ENCODE data around the gene KIF19.

Gene KIF19

DNA sequence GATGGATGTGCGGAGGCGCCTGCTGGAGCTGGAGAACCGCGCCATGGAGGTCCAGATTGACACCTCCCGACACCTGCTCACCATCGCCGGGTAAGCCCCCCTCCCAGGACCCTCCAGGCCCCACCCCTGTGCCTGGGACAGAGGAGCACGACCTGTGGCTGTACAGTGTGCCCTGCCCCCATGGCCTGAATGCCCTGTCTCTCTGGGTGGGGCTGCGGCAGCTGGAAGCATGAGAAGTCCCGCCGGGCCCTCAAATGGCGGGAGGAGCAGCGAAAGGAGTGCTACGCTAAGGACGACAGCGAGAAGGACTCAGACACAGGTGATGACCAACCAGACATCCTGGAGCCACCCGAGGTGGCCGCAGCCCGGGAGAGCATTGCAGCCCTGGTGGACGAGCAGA lies 24.5 kb downstream of the KIF19 start:
- no peaks in the 10 kb centered on the region for H3K9me3 ChIP-seq (ENCODE audit: insufficient read depth, low read length)
- no peak for TF ChIP-seq CTCF (IDR thresholded peaks at IDR 0.05; ENCODE audit: low read depth, low read length)
- no peak for TF ChIP-seq EZH2phosphoT487 (IDR thresholded peaks at IDR 0.05; ENCODE audit: low read depth)
- H2AFZ ChIP-seq (ENCODE audit: low read depth, low read length), result no peak overlapping the region
- H3K27me3 ChIP-seq (ENCODE audit: low read depth, low read length), result no peaks in the 10 kb centered on the region; the same call in 1 of the 2 replicates
- no peak overlapping the region for H3K4me2 ChIP-seq (ENCODE audit: low read length)
- no peaks in the 10 kb centered on the region for H3K79me2 ChIP-seq (ENCODE audit: low read length)
- H3K9ac ChIP-seq (ENCODE audit: low read length), result no peak overlapping the region
- H3K36me3 ChIP-seq (replicated peaks; ENCODE audit: low read depth, low read length), result no peaks in the 10 kb centered on the region
- no peak overlapping the region for H3K4me3 ChIP-seq (ENCODE audit: low read length)
- H3K4me1 ChIP-seq (ENCODE audit: low read length), result no peaks in the 10 kb centered on the region
- H3K27ac ChIP-seq (ENCODE audit: low read length), result no peak overlapping the region
- H4K20me1 ChIP-seq (ENCODE audit: insufficient read depth, low read length), result no peaks in the 10 kb centered on the region

GRCh38 chr17:74351552-74352210 lies 25.7 kb downstream of the KIF19 start:
- no peak overlapping the region for H3K27ac ChIP-seq (ENCODE audit: low read length)
- H3K9ac ChIP-seq (ENCODE audit: low read length), result no peak overlapping the region
- no peak overlapping the region for H3K4me3 ChIP-seq (ENCODE audit: low read length)
- H4K20me1 ChIP-seq (ENCODE audit: insufficient read depth, low read length), result no peaks in the 10 kb centered on the region
- no peaks in the 10 kb centered on the region for H3K9me3 ChIP-seq (ENCODE audit: insufficient read depth, low read length)
- H3K4me2 ChIP-seq (ENCODE audit: low read length), result no peak overlapping the region
- no peaks in the 10 kb centered on the region for H3K79me2 ChIP-seq (ENCODE audit: low read length)
- H3K36me3 ChIP-seq (replicated peaks; ENCODE audit: low read depth, low read length), result no peaks in the 10 kb centered on the region
- H2AFZ ChIP-seq (ENCODE audit: low read depth, low read length), result no peak overlapping the region
- no peaks in the 10 kb centered on the region for H3K4me1 ChIP-seq (ENCODE audit: low read length)
- H3K27me3 ChIP-seq (ENCODE audit: low read depth, low read length), result no peaks in the 10 kb centered on the region; the same call in 1 of the 2 replicates
- TF ChIP-seq EZH2phosphoT487 (IDR thresholded peaks at IDR 0.05; ENCODE audit: low read depth) (no peak), CTCF (IDR thresholded peaks at IDR 0.05; ENCODE audit: low read depth, low read length) (no peak)

GRCh38 chr17:74353446-74354060 lies 27.5 kb downstream of the KIF19 start:
- no peaks in the 10 kb centered on the region for H4K20me1 ChIP-seq (ENCODE audit: insufficient read depth, low read length)
- H3K4me1 ChIP-seq (ENCODE audit: low read length), result no peaks in the 10 kb centered on the region
- no peak overlapping the region for H3K4me3 ChIP-seq (ENCODE audit: low read length)
- no peaks in the 10 kb centered on the region for H3K9me3 ChIP-seq (ENCODE audit: insufficient read depth, low read length)
- H3K79me2 ChIP-seq (ENCODE audit: low read length), result no peaks in the 10 kb centered on the region
- no peaks in the 10 kb centered on the region for H3K36me3 ChIP-seq (replicated peaks; ENCODE audit: low read depth, low read length)
- no peaks in the 10 kb centered on the region; the same call in 1 of the 2 replicates for H3K27me3 ChIP-seq (ENCODE audit: low read depth, low read length)
- 0 out of 2 replicates have a peak overlapping the region, but pooled peaks have one; percentile 46 for H2AFZ ChIP-seq (ENCODE audit: low read depth, low read length)
- no peak overlapping the region for H3K27ac ChIP-seq (ENCODE audit: low read length)
- H3K4me2 ChIP-seq (ENCODE audit: low read length), result peak overlapping the region; percentile 41; the same call in 1 of the 2 replicates
- TF ChIP-seq EZH2phosphoT487 (IDR thresholded peaks at IDR 0.05; ENCODE audit: low read depth), result no peak
- no peak for TF ChIP-seq CTCF (IDR thresholded peaks at IDR 0.05; ENCODE audit: low read depth, low read length)
- no peak overlapping the region for H3K9ac ChIP-seq (ENCODE audit: low read length)

DNA sequence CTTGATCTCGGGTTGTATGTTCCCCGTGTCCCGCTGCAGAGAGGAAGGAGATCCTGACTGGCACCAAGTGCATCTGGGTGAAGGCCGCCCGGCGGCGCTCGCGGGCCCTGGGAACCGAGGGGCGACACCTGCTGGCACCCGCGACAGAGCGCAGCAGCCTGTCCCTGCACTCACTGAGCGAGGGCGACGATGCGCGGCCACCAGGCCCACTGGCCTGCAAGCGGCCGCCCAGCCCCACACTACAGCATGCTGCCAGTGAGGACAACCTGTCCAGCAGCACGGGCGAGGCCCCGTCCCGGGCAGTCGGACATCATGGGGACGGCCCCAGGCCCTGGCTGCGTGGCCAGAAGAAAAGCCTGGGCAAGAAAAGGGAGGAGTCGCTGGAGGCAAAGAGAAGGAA lies 28.1 kb downstream of the KIF19 start:
- H4K20me1 ChIP-seq (ENCODE audit: insufficient read depth, low read length), result no peaks in the 10 kb centered on the region
- no peaks in the 10 kb centered on the region for H3K9me3 ChIP-seq (ENCODE audit: insufficient read depth, low read length)
- H3K4me1 ChIP-seq (ENCODE audit: low read length), result no peaks in the 10 kb centered on the region
- no peaks in the 10 kb centered on the region for H3K79me2 ChIP-seq (ENCODE audit: low read length)
- H3K4me3 ChIP-seq (ENCODE audit: low read length), result no peak overlapping the region
- 0 out of 2 replicates have a peak overlapping the region, but pooled peaks have one; percentile 46 for H2AFZ ChIP-seq (ENCODE audit: low read depth, low read length)
- no peak overlapping the region for H3K9ac ChIP-seq (ENCODE audit: low read length)
- H3K36me3 ChIP-seq (replicated peaks; ENCODE audit: low read depth, low read length), result no peaks in the 10 kb centered on the region
- TF ChIP-seq EZH2phosphoT487 (IDR thresholded peaks at IDR 0.05; ENCODE audit: low read depth), result no peak
- peak; percentile 80 for TF ChIP-seq CTCF (IDR thresholded peaks at IDR 0.05; ENCODE audit: low read depth, low read length)
- peak overlapping the region; percentile 41; the same call in 1 of the 2 replicates for H3K4me2 ChIP-seq (ENCODE audit: low read length)
- H3K27me3 ChIP-seq (ENCODE audit: low read depth, low read length), result no peaks in the 10 kb centered on the region; the same call in 1 of the 2 replicates
- H3K27ac ChIP-seq (ENCODE audit: low read length), result no peak overlapping the region
